Body of pancreas (tissue), 4 donors: Measurements from ENCODE around the gene COL13A1. TPM values are rescaled to one million over a fixed set of nuclear protein-coding genes. Genes with fewer than 3 reads are reported as not detected.

Experiments
- ATAC-seq: fragments of 150-250 bp; one replicate; pipeline ENCODE4 v1.9.1; 2016
- DNase-seq, 4 donors: peaks; one replicate each; pipeline ENCODE4 v3.0.0-alpha.2; 2019
- H3K27ac ChIP-seq, 4 donors: fragments of 200-600 bp; sonication (generic); 1 replicate in 3 of 4; 2 replicates in 1 of 4; pipeline versions ENCODE4 v1.5.1 to v1.6.1; 2016 to 2019; ENCODE audit warnings: mild to moderate bottlenecking in 1 of 4, mixed read lengths in 1 of 4, moderate library complexity in 1 of 4
- H3K27me3 ChIP-seq, 2 donors: fragments of 200-600 bp; sonication (generic); one replicate each; pipeline ENCODE4 v1.6.0; 2016; ENCODE audit warnings: mild to moderate bottlenecking in 1 of 2
- H3K36me3 ChIP-seq, 2 donors: fragments of 200-600 bp; sonication (generic); replicated peaks in 1 of 2; 2 replicates each; pipeline ENCODE4 v1.5.1; 2016; ENCODE audit warnings: low read depth in 2 of 2; ENCODE audit not compliant: insufficient read depth in 1 of 2
- H3K4me1 ChIP-seq: fragments of 200-600 bp; sonication (generic); one replicate; pipeline ENCODE4 v1.6.0; 2016
- H3K4me3 ChIP-seq, 2 donors: fragments of 200-600 bp; sonication (generic); 1 replicate in 1 of 2; 2 replicates in 1 of 2; pipeline ENCODE4 v1.5.1; 2016 to 2019
- H3K9me3 ChIP-seq, 3 donors: fragments of 200-600 bp; sonication (generic); 1 replicate in 2 of 3; 2 replicates in 1 of 3; pipeline ENCODE4 v1.5.1; 2016
- CTCF ChIP-seq, 7 experiments: fragments of 450-650 bp in 4 of 7; fragments of 200-600 bp in 3 of 7; sonication (generic) in 3 of 7; IDR thresholded peaks; one replicate each; pipeline ENCODE4 v1.5.1; 2016 to 2019; ENCODE audit warnings: antibody characterized with exemption in 7 of 7
- POLR2A ChIP-seq, 3 donors: fragments of 450-650 bp; IDR thresholded peaks; one replicate each; pipeline ENCODE4 v1.6.1; 2016; ENCODE audit warnings: antibody characterized with exemption in 3 of 3, mild to moderate bottlenecking in 2 of 3
- WGBS, 2 donors: methylation state at CpG; one replicate each; pipeline ENCODE4 v1.1.5; 2017; 5-methylcytosine and 5-hydroxymethylcytosine counted together
- intact Hi-C: fragments of 100-400 bp; cut with DNase I; formaldehyde crosslinking; loops from one replicate; pipeline ENCODE4 v1.15.1; 2023
- total RNA-seq, 2 donors: library from RNA; depleted of rRNA; stranded (reverse); fragments of >200 nt; gene quantifications; one replicate each; pipeline ENCODE4 v1.1.0, GENCODE V29; 2016

The COL13A1 gene
- total RNA-seq, 2 donors from 2014 or later, result 2.3 TPM; not detected in 1

- Histone ChIP-seq H3K27ac (no peak overlapping the region), H3K36me3 (no peaks in the 10 kb centered on the region), H3K4me1 (no peaks in the 10 kb centered on the region), H3K27me3 (no peaks in the 10 kb centered on the region), H3K9me3 (no peaks in the 10 kb centered on the region), H3K4me3 (no peak overlapping the region)
- ATAC-seq (no peak), DNase-seq (no peak)
- no peak for TF ChIP-seq POLR2A (IDR thresholded peaks at IDR 0.05)
- intact Hi-C loops, result no loop called here
- 74 to 77% methylated on average over 5 of the region's 5 CpGs for whole genome bisulfite sequencing, 2 donors
Measured at GRCh38 chr10:69884686-69885085, 83.0 kb downstream of the COL13A1 start.

GRCh38 chr10:69885379-69886013 lies 83.8 kb downstream of the COL13A1 start:
- Histone ChIP-seq H3K27me3 (no peaks in the 10 kb centered on the region), H3K27ac (no peak overlapping the region), H3K9me3 (no peaks in the 10 kb centered on the region), H3K4me1 (no peaks in the 10 kb centered on the region), H3K4me3 (no peak overlapping the region), H3K36me3 (no peaks in the 10 kb centered on the region)
- ATAC-seq, result no peak
- intact Hi-C loops, result no loop called here
- WGBS, 2 donors, result 80 to 86% methylated on average over 7 to 8 of the region's 8 CpGs
- TF ChIP-seq CTCF (IDR thresholded peaks at IDR 0.05), result peak in 4 of 7 experiments; percentile 13 to 35 (median 24)
- TF ChIP-seq POLR2A (IDR thresholded peaks at IDR 0.05), result no peak
- DNase-seq, result no peak

GRCh38 chr10:69888882-69889584 lies 87.3 kb downstream of the COL13A1 start:
- ATAC-seq, result no peak
- TF ChIP-seq POLR2A (IDR thresholded peaks at IDR 0.05) (no peak), CTCF (IDR thresholded peaks at IDR 0.05) (no peak)
- H3K9me3 ChIP-seq, result no peaks in the 10 kb centered on the region
- intact Hi-C loops, result no loop called here
- H3K4me3 ChIP-seq, result no peak overlapping the region
- no peaks in the 10 kb centered on the region for H3K27me3 ChIP-seq
- H3K36me3 ChIP-seq, result no peaks in the 10 kb centered on the region
- WGBS, 2 donors, result 76 to 80% methylated on average over 12 of the region's 12 CpGs
- no peaks in the 10 kb centered on the region for H3K4me1 ChIP-seq
- H3K27ac ChIP-seq, result no peak overlapping the region
- DNase-seq, result no peak

- intact Hi-C loops, result no loop called here
- TF ChIP-seq POLR2A (IDR thresholded peaks at IDR 0.05) (no peak), CTCF (IDR thresholded peaks at IDR 0.05) (no peak)
- DNase-seq (no peak), ATAC-seq (no peak)
- no peaks in the 10 kb centered on the region for H3K9me3 ChIP-seq
- H3K4me3 ChIP-seq, result no peak overlapping the region
- no peaks in the 10 kb centered on the region for H3K27me3 ChIP-seq
- WGBS, 2 donors, result 62 to 79% methylated on average over 5 to 7 of the region's 7 CpGs
- no peaks in the 10 kb centered on the region for H3K36me3 ChIP-seq
- H3K4me1 ChIP-seq, result no peaks in the 10 kb centered on the region
- H3K27ac ChIP-seq, result no peak overlapping the region
Measured at GRCh38 chr10:69890065-69890847, 88.5 kb downstream of the COL13A1 start.

GRCh38 chr10:69891057-69891617 lies 89.4 kb downstream of the COL13A1 start:
- Histone ChIP-seq H3K27me3 (no peaks in the 10 kb centered on the region), H3K4me3 (no peak overlapping the region), H3K9me3 (no peaks in the 10 kb centered on the region), H3K27ac (no peak overlapping the region), H3K4me1 (no peaks in the 10 kb centered on the region), H3K36me3 (no peaks in the 10 kb centered on the region)
- ATAC-seq (no peak), DNase-seq (no peak)
- no peak for TF ChIP-seq POLR2A (IDR thresholded peaks at IDR 0.05)
- TF ChIP-seq CTCF (IDR thresholded peaks at IDR 0.05), result no peak
- WGBS, 2 donors, result 90 to 91% methylated on average over 9 of the region's 9 CpGs
- intact Hi-C loops, result no loop called here
